H1 (cell line): ENCODE data around the gene GLB1L3. TPM values are rescaled to one million over a fixed set of nuclear protein-coding genes. Genes with fewer than 3 reads are reported as not detected.
A peak's percentile ranks its signal among the peaks of the same experiment; 100 is the strongest.

ENCODE experiments used
- CTCF ChIA-PET: fragments of 300-600 bp; sonication (Branson Sonifier 250); formaldehyde crosslinking; loops from one replicate; lab custom pipeline; 2021; ENCODE audit not compliant: partially characterized antibody; lab: Charles Lee
- POLR2A ChIA-PET: fragments of 300-600 bp; sonication (Branson Sonifier 250); formaldehyde crosslinking; loops from one replicate; lab custom pipeline; 2021; ENCODE audit warnings: inconsistent platforms; ENCODE audit not compliant: partially characterized antibody; lab: Charles Lee
- DNase-seq, 2 experiments: peaks; one replicate each; pipeline versions ENCODE4 v3.0.0 to v3.0.0-alpha.2; 2010 to 2022; ENCODE audit warnings: low spot score in 2 of 2, low read depth in 1 of 2, mixed read lengths in 1 of 2
- FAIRE-seq: peaks from 2 replicates; lab custom pipeline; 2011; peaks lifted over from hg19 to GRCh38; lab: Jason Lieb, UNC
- H2AFZ ChIP-seq: 2 replicates; pipeline ENCODE4 v1.8.1; 2012; ENCODE audit warnings: low read length, inconsistent platforms
- H2AK5ac ChIP-seq: 2 replicates; pipeline ENCODE4 v1.6.1; 2013; ENCODE audit warnings: low read depth, low read length
- H2BK120ac ChIP-seq: replicated peaks from 2 replicates; pipeline ENCODE3; 2013; ENCODE audit warnings: low read depth, low read length, inconsistent platforms
- H2BK12ac ChIP-seq: 2 replicates; pipeline ENCODE4 v1.6.1; 2013; ENCODE audit warnings: low read depth, low read length
- H2BK15ac ChIP-seq: 2 replicates; pipeline ENCODE4 v1.6.1; 2013; ENCODE audit warnings: low read length
- H2BK20ac ChIP-seq: 2 replicates; pipeline ENCODE4 v1.6.1; 2013; ENCODE audit warnings: low read length
- H2BK5ac ChIP-seq: 2 replicates; pipeline ENCODE4 v1.6.1; 2013; ENCODE audit warnings: low read depth, low read length
- H3K14ac ChIP-seq: 2 replicates; pipeline ENCODE4 v1.6.1; 2013; ENCODE audit warnings: inconsistent platforms; ENCODE audit not compliant: insufficient read length
- H3K18ac ChIP-seq: 2 replicates; pipeline ENCODE4 v1.6.1; 2013; ENCODE audit warnings: low read length; ENCODE audit errors: extremely low read depth
- H3K23ac ChIP-seq: 2 replicates; pipeline ENCODE4 v1.6.1; 2013; ENCODE audit warnings: inconsistent platforms; ENCODE audit not compliant: insufficient read length
- H3K23me2 ChIP-seq: 2 replicates; pipeline ENCODE4 v1.6.1; 2013; ENCODE audit warnings: low read depth, low read length
- H3K27ac ChIP-seq: 2 replicates; pipeline ENCODE4 v1.6.1; 2011; ENCODE audit warnings: low read depth, low read length, inconsistent platforms
- H3K27me3 ChIP-seq, 4 experiments: replicated peaks in 1 of 4; 1 replicate in 1 of 4; 2 replicates in 3 of 4; pipeline versions ENCODE4 v1.6.1 to v1.8.1; 2011 to 2013; ENCODE audit warnings: low read length in 3 of 4, mild to moderate bottlenecking in 3 of 4, inconsistent platforms in 2 of 4, mixed read lengths in 2 of 4, moderate library complexity in 1 of 4; ENCODE audit not compliant: control insufficient read depth in 3 of 4, insufficient read depth in 3 of 4; ENCODE audit errors: extremely low read depth in 1 of 4
- H3K36me3 ChIP-seq, 4 experiments: 2 replicates each; pipeline versions ENCODE4 v1.6.1 to v1.8.1; 2011 to 2013; ENCODE audit warnings: mild to moderate bottlenecking in 4 of 4, low read length in 3 of 4, moderate library complexity in 2 of 4, control low read depth in 1 of 4, inconsistent platforms in 1 of 4; ENCODE audit not compliant: insufficient read depth in 4 of 4, control insufficient read depth in 2 of 4
- H3K4ac ChIP-seq: replicated peaks from 2 replicates; pipeline ENCODE3; 2013; ENCODE audit warnings: low read length, low read depth, mixed read lengths, inconsistent platforms; ENCODE audit not compliant: insufficient read length
- H3K4me1 ChIP-seq, 4 experiments: replicated peaks in 1 of 4; 1 replicate in 1 of 4; 2 replicates in 3 of 4; pipeline versions ENCODE4 v1.6.1 to v1.8.1; 2011 to 2013; ENCODE audit warnings: low read length in 3 of 4, inconsistent platforms in 2 of 4, mixed read lengths in 1 of 4; ENCODE audit not compliant: insufficient read depth in 4 of 4, control insufficient read depth in 3 of 4
- H3K4me2 ChIP-seq, 2 experiments: 2 replicates each; pipeline versions ENCODE4 v1.6.1 to v1.8.1; 2011 to 2013; ENCODE audit warnings: low read depth in 2 of 2, low read length in 2 of 2, control low read depth in 1 of 2, inconsistent platforms in 1 of 2, mild to moderate bottlenecking in 1 of 2; ENCODE audit not compliant: insufficient read depth in 1 of 2
- H3K4me3 ChIP-seq, 4 experiments: fragments of 200-600, 300-600 bp in 1 of 4; sonication (generic), shearing (Covaris generic), sonication (Bioruptor Twin) in 1 of 4; 2 replicates each; pipeline versions ENCODE4 v1.5.1 to v1.8.1; 2011 to 2016; ENCODE audit warnings: low read length in 4 of 4, low read depth in 3 of 4, control low read depth in 2 of 4, inconsistent platforms in 2 of 4, mild to moderate bottlenecking in 2 of 4, mixed read lengths in 1 of 4, moderate library complexity in 1 of 4; ENCODE audit not compliant: insufficient read depth in 2 of 4; ENCODE audit errors: extremely low read depth in 1 of 4
- H3K56ac ChIP-seq: replicated peaks from 2 replicates; pipeline ENCODE3; 2013; ENCODE audit warnings: low read depth, mild to moderate bottlenecking, mixed read lengths, low read length, inconsistent platforms; ENCODE audit not compliant: insufficient read length
- H3K79me1 ChIP-seq: 2 replicates; pipeline ENCODE4 v1.6.1; 2013; ENCODE audit warnings: low read depth, low read length, control low read depth
- H3K79me2 ChIP-seq, 2 experiments: 2 replicates each; pipeline versions ENCODE4 v1.6.1 to v1.8.1; 2012 to 2013; ENCODE audit warnings: low read length in 2 of 2, mild to moderate bottlenecking in 2 of 2, inconsistent platforms in 1 of 2; ENCODE audit not compliant: insufficient read depth in 2 of 2, control insufficient read depth in 1 of 2
- H3K9ac ChIP-seq, 4 experiments: replicated peaks in 1 of 4; 1 replicate in 1 of 4; 2 replicates in 3 of 4; pipeline versions ENCODE4 v1.6.1 to v1.8.1; 2011 to 2013; ENCODE audit warnings: low read depth in 3 of 4, low read length in 3 of 4, control low read depth in 2 of 4, mild to moderate bottlenecking in 2 of 4, moderate library complexity in 2 of 4, inconsistent platforms in 1 of 4; ENCODE audit errors: extremely low read depth in 1 of 4
- H3K9me3 ChIP-seq, 2 experiments: 2 replicates each; pipeline versions ENCODE4 v1.6.1 to v1.8.1; 2012 to 2013; ENCODE audit warnings: mild to moderate bottlenecking in 2 of 2, moderate library complexity in 2 of 2, control low read depth in 1 of 2, inconsistent platforms in 1 of 2, low read depth in 1 of 2, low read length in 1 of 2, mixed read lengths in 1 of 2; ENCODE audit not compliant: insufficient read depth in 2 of 2
- H4K20me1 ChIP-seq, 2 experiments: replicated peaks in 1 of 2; 2 replicates each; pipeline versions ENCODE3 to v1.8.1; 2011 to 2013; ENCODE audit warnings: inconsistent platforms in 2 of 2, low read length in 2 of 2, mild to moderate bottlenecking in 1 of 2; ENCODE audit not compliant: insufficient read depth in 2 of 2, control insufficient read depth in 1 of 2
- H4K5ac ChIP-seq: 2 replicates; pipeline ENCODE4 v1.6.1; 2013; ENCODE audit warnings: low read length, low read depth, mixed read lengths, inconsistent platforms; ENCODE audit not compliant: insufficient read length
- H4K8ac ChIP-seq: 2 replicates; pipeline ENCODE4 v1.8.0; 2013; ENCODE audit warnings: mild to moderate bottlenecking, moderate library complexity, low read length, inconsistent platforms; ENCODE audit not compliant: insufficient read depth; ENCODE audit errors: extremely low read depth
- H4K91ac ChIP-seq: replicated peaks from 2 replicates; pipeline ENCODE3; 2013; ENCODE audit warnings: low read length, mixed read lengths, inconsistent platforms; ENCODE audit not compliant: insufficient read length
- BACH1 ChIP-seq: IDR thresholded peaks from 2 replicates; pipeline ENCODE4 v1.6.1; 2012; ENCODE audit warnings: low read length, improper control_type of control experiment
- BCL11A ChIP-seq, 2 experiments: IDR thresholded peaks; one replicate each; pipeline ENCODE4 v1.6.1; 2011; ENCODE audit warnings: low read depth in 2 of 2, low read length in 2 of 2, mild to moderate bottlenecking in 2 of 2
- CBX8 ChIP-seq: fragments of 300-800, 300-1000 bp; sonication (generic); IDR thresholded peaks from 2 replicates; pipeline ENCODE4 v1.7.1; 2016; ENCODE audit warnings: low read depth, low read length, borderline replicate concordance
- EZH2 ChIP-seq: fragments of 200-600 bp; sonication (generic); IDR thresholded peaks from 2 replicates; pipeline ENCODE4 v1.7.1; 2012; ENCODE audit warnings: low read depth, mild to moderate bottlenecking, moderate library complexity, low read length, inconsistent platforms; ENCODE audit not compliant: severe bottlenecking
- HDAC6 ChIP-seq: IDR thresholded peaks from one replicate; pipeline ENCODE4 v1.7.1; 2012; ENCODE audit warnings: low read depth, mild to moderate bottlenecking, inconsistent platforms, low read length, moderate library complexity
- JUN ChIP-seq: IDR thresholded peaks from 2 replicates; pipeline ENCODE4 v1.6.1; 2011; ENCODE audit warnings: low read depth, mild to moderate bottlenecking, improper control_type of control experiment, low read length
- POLR2AphosphoS5 ChIP-seq: IDR thresholded peaks from 2 replicates; pipeline ENCODE4 v1.6.1; 2011; ENCODE audit warnings: low read depth, low read length
- SRF ChIP-seq: IDR thresholded peaks from 2 replicates; pipeline ENCODE4 v1.6.1; 2011; ENCODE audit warnings: mild to moderate bottlenecking, low read depth, low read length, moderate library complexity
- SUZ12 ChIP-seq: fragments of 200-600 bp; sonication (generic); IDR thresholded peaks from 2 replicates; pipeline ENCODE4 v1.6.1; 2012; ENCODE audit warnings: mild to moderate bottlenecking, inconsistent platforms, low read length, moderate library complexity, mixed read lengths
- YY1 ChIP-seq: IDR thresholded peaks from 2 replicates; pipeline ENCODE4 v1.6.1; 2011; ENCODE audit warnings: low read depth, mild to moderate bottlenecking, low read length
- WGBS, 2 experiments: shearing (Covaris generic) in 1 of 2; methylation state at CpG; one replicate each; pipeline versions ENCODE4 v1.1.6 to v1.1.7; 2013 to 2015; ENCODE audit warnings: low lambda C conversion rate in 2 of 2, mixed read lengths in 2 of 2, inconsistent platforms in 1 of 2, low coverage in 1 of 2, missing lambda C conversion rate in 1 of 2; ENCODE audit not compliant: insufficient replicate concordance in 2 of 2, insufficient coverage in 1 of 2, insufficient read length in 1 of 2; ENCODE audit errors: extremely low coverage in 1 of 2, missing lambda C conversion rate in 1 of 2; 5-methylcytosine and 5-hydroxymethylcytosine counted together
- polyA plus RNA-seq, 7 experiments: library from polyadenylated mRNA; depleted of rRNA in 3 of 7; stranded (reverse) in 5 of 7; unstranded in 2 of 7; fragments of >200 nt in 5 of 7; fragments of 200-250 nt in 2 of 7; gene quantifications; 1 replicate in 5 of 7; 2 replicates in 1 of 7; 4 replicates in 1 of 7; pipeline versions ENCODE4 v1.2.1 to v1.2.3, GENCODE V29; 2011 to 2013; ENCODE audit warnings: missing spikeins in 2 of 7, mixed read lengths in 2 of 7
- total RNA-seq: library from RNA; stranded (reverse); fragmentation: NEBNext Ultra II Directional; extraction: Animal tissue kit (Norgen Biotek cat#: 25700); gene quantifications from 2 replicates; pipeline ENCODE4 v1.2.1, GENCODE V29; 2021
- TF ChIP-seq, protein P1 (sequence below): IDR thresholded peaks from 2 replicates; pipeline ENCODE4 v1.6.1; 2012; ENCODE audit warnings: inconsistent platforms
- TF ChIP-seq, protein P2 (sequence below): IDR thresholded peaks from 2 replicates; pipeline ENCODE4 v1.6.1; 2012; ENCODE audit warnings: low read length, inconsistent platforms

Gene GLB1L3
- total and polyA plus RNA-seq, 2 of the 8 experiments (the other 6 are each of a cell fraction or from before 2014, with no cell fraction given), result 14.9 to 33.2 TPM

DNA sequence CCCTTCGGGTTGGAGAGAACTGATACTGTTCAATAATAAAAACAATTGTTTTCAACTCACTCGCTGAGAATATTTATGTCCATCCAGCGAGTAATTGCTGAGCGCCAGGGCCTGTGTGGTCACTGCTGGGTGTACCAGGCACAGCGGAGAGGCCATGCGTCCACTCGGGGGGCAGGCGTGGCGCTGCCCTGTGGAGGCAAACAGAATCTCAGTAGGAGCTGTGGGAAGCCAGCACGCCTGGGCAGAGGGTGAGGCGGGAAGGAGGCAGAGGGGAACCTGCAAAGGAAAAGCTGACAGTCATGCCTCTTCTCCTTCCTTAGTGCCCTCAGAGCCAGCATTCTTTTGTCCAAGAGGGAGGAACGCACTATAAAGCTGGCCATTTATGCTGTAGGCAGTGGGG, 11.4 kb downstream of the GLB1L3 start:
- Histone ChIP-seq H4K20me1 (no peaks in the 10 kb centered on the region), H2AFZ (no peak overlapping the region), H3K23me2 (no peaks in the 10 kb centered on the region), H3K14ac (no peak overlapping the region), H2BK12ac (no peak overlapping the region), H3K36me3 (peaks cover 2 to 17% (median 12%) of the 10 kb centered on the region in 4 experiments; a peak in 6 of 8 replicates), H3K4me2 (no peak overlapping the region), H3K4ac (peak overlapping the region; percentile 16), H4K91ac (no peak overlapping the region), H3K9me3 (no peaks in the 10 kb centered on the region), H3K27ac (no peak overlapping the region), H3K27me3 (no peaks in the 10 kb centered on the region; a peak in 1 of 7 replicates), H3K18ac (no peak overlapping the region), H4K5ac (no peak overlapping the region), H2AK5ac (no peak overlapping the region), H3K79me1 (no peaks in the 10 kb centered on the region), H3K4me1 (no peaks in the 10 kb centered on the region), H2BK120ac (no peak overlapping the region), H3K79me2 (no peaks in the 10 kb centered on the region), H2BK20ac (no peak overlapping the region), H2BK15ac (no peak overlapping the region), H3K9ac (no peak overlapping the region), H3K56ac (no peak overlapping the region), H4K8ac (peak overlapping the region; percentile 11; the same call in 1 of the 2 replicates), H2BK5ac (no peak overlapping the region), H3K4me3 (no peak overlapping the region), H3K23ac (no peak overlapping the region)
- FAIRE-seq (no peak), DNase-seq (no peak)
- WGBS, 2 experiments, result 95% methylated on average over 12 of the region's 12 CpGs; no CpG with 5 or more reads in 1 of the 2 experiments
- CTCF ChIA-PET, result interaction anchor here (0.6 to 3.4 kb wide), 8 partner anchors 9 to 273 kb away, joined by 3 to 11 read pairs (median 4); partner anchors contain the start of gene GLB1L3
- POLR2A ChIA-PET, result interaction anchor here (0.7 to 6.0 kb wide), 5 partner anchors 10 to 17 kb away, joined by 3 to 42 read pairs (median 4); partner anchors contain the start of gene GLB1L3
- TF ChIP-seq BCL11A (IDR thresholded peaks at IDR 0.05; ENCODE audit: low read depth in 2 of 2, low read length in 2 of 2), result no peak
- no peak for TF ChIP-seq JUN
- TF ChIP-seq CBX8, result no peak
- TF ChIP-seq YY1, result no peak
- TF ChIP-seq, protein P1, sequence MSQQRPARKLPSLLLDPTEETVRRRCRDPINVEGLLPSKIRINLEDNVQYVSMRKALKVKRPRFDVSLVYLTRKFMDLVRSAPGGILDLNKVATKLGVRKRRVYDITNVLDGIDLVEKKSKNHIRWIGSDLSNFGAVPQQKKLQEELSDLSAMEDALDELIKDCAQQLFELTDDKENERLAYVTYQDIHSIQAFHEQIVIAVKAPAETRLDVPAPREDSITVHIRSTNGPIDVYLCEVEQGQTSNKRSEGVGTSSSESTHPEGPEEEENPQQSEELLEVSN, result no peak
- no peak for TF ChIP-seq HDAC6
- TF ChIP-seq, protein P2, sequence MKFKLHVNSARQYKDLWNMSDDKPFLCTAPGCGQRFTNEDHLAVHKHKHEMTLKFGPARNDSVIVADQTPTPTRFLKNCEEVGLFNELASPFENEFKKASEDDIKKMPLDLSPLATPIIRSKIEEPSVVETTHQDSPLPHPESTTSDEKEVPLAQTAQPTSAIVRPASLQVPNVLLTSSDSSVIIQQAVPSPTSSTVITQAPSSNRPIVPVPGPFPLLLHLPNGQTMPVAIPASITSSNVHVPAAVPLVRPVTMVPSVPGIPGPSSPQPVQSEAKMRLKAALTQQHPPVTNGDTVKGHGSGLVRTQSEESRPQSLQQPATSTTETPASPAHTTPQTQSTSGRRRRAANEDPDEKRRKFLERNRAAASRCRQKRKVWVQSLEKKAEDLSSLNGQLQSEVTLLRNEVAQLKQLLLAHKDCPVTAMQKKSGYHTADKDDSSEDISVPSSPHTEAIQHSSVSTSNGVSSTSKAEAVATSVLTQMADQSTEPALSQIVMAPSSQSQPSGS, result no peak
- TF ChIP-seq POLR2AphosphoS5, result no peak
- no peak for TF ChIP-seq BACH1
- no peak for TF ChIP-seq SUZ12
- TF ChIP-seq EZH2, result no peak
- no peak for TF ChIP-seq SRF
